ENCODE data around the gene ZBTB48. TPM values are rescaled to one million over a fixed set of nuclear protein-coding genes. Genes with fewer than 3 reads are reported as not detected.
A peak's percentile ranks its signal among the peaks of the same experiment; 100 is the strongest.

The ZBTB48 gene
- total RNA-seq, 4 donors from 2014 or later = 9.3 to 14.5 (median 11.3) TPM

DNA sequence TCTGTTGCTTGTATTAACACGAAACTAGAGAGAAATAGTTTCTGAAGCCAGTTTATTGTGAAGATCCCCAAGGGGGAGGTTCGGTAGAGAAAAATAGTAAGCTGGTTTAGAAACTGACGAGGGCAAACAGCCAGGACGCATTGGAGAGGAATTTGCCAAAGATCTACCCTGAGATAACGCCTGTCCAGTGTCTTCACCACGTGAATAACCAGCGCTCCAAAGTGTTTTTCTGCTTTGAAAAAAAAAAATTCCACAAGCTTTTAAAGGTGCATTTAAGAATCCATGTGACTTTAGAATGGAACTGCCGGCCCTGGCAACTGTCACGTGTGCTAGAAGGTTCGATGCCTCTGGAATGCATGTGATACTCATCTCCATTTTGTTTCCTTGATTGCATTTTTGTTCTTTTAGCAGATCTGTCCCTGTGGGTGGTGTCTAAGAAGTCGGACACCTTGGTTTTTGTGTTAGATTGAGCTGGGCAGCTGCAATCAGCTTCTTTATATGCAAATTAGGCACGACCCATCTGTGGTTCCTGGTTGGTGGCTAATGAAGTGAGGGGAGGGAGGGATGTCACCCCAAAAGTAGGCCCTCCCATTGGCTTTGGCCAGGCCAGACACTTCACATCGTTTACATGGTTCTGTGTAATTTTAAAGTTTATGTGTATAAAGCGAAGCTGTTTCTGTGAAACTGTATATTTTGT lies 43.6 kb downstream of the ZBTB48 start:
- Histone ChIP-seq H3K9me3 (no peaks in the 10 kb centered on the region), H3K4me1 (peaks cover 21% of the 10 kb centered on the region in 2 donors), H3K36me3 (peaks cover 0 to 34% of the 10 kb centered on the region in 2 donors), H3K27ac (no peak overlapping the region), H3K4me3 (no peak overlapping the region), H3K27me3 (no peaks in the 10 kb centered on the region)
- in situ Hi-C loops (cut with MboI; ENCODE audit: low sequenced_read_pairs in 4 of 4) (no loop called here), intact Hi-C loops (cut with DNase I; ENCODE audit: low total_unique reads) (no loop called here)
- DNase-seq (no peak), ATAC-seq (no peak)
- TF ChIP-seq POLR2A (IDR thresholded peaks at IDR 0.05) = no peak
- TF ChIP-seq, protein P1, sequence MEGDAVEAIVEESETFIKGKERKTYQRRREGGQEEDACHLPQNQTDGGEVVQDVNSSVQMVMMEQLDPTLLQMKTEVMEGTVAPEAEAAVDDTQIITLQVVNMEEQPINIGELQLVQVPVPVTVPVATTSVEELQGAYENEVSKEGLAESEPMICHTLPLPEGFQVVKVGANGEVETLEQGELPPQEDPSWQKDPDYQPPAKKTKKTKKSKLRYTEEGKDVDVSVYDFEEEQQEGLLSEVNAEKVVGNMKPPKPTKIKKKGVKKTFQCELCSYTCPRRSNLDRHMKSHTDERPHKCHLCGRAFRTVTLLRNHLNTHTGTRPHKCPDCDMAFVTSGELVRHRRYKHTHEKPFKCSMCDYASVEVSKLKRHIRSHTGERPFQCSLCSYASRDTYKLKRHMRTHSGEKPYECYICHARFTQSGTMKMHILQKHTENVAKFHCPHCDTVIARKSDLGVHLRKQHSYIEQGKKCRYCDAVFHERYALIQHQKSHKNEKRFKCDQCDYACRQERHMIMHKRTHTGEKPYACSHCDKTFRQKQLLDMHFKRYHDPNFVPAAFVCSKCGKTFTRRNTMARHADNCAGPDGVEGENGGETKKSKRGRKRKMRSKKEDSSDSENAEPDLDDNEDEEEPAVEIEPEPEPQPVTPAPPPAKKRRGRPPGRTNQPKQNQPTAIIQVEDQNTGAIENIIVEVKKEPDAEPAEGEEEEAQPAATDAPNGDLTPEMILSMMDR (IDR thresholded peaks at IDR 0.05 in 4 of 5, conservative IDR thresholded peaks at IDR 0.05 in 1 of 5) = no peak

DNA sequence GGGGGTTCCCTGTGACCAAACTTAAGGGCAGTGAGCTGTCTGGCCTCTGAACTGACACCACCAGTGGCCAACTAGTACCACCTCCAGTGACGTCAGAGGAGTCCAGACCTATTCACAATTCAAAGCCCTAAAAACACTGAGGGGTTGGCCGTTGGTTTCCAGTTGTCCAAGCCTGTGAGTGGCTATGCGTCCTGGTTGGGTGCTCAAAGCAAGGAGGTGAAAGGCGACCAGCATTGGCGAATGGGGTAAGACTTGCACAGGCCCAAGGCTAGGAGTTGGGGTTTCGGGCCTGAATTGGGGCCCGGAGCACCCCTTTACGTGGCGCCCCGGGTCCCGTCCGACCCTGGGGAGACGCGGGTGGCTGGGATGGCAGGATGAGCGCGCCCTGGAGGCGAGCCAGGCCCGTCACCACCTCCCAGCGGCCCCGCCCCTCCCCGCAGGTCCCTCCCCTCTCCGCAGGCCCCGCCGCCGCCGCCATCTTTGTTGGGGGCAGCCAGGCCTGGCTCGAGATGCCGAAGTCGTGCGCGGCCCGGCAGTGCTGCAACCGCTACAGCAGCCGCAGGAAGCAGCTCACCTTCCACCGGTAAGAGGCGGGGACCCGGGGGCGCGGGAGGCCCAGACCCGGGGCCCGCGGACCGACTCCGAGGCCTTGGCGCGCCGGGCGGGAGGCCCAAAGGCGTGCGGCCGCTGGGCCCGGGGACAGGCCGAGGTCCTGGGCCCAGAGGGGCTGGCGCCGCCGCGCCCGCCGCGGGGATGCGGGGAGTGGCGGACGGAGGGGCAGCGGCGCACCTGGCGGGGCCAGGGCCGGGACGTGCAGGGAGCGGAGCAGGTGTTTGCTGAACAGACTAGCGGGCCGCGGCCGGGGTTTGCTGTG lies 45.2 kb downstream of the ZBTB48 start, which contains the start of gene THAP3:
THAP3 (plus strand) TSS at position 159 of the 874 bp plus-strand sequence; CDS start at position 510, 351 bp downstream.
- Histone ChIP-seq H3K4me1 (peaks cover 22 to 24% of the 10 kb centered on the region in 2 donors), H3K27me3 (no peaks in the 10 kb centered on the region), H3K27ac (peak within 1 kb of the TSS; percentile 80 to 92 (median 90)), H3K9me3 (no peaks in the 10 kb centered on the region), H3K36me3 (peaks cover 0 to 41% of the 10 kb centered on the region in 2 donors), H3K4me3 (peak within 1 kb of the TSS; percentile 68 to 83 (median 72))
- ATAC-seq (peak; percentile 81 to 89), DNase-seq (peak; percentile 75 to 83)
- TF ChIP-seq POLR2A (IDR thresholded peaks at IDR 0.05) = peak; percentile 37 to 46
- TF ChIP-seq, protein P1 (IDR thresholded peaks at IDR 0.05 in 4 of 5, conservative IDR thresholded peaks at IDR 0.05 in 1 of 5) = peak in 1 of 5 experiments; percentile 22
- intact Hi-C loops (cut with DNase I; ENCODE audit: low total_unique reads) = loop anchor here (1.0 to 5.0 kb wide), 3 partner anchors 12 to 73 kb away; partner anchors contain the start of genes NOL9 and PHF13
- in situ Hi-C loops (cut with MboI; ENCODE audit: low sequenced_read_pairs in 4 of 4) = loop anchor here in 1 of 4 donors (25.0 kb wide), 1 partner anchor 138 kb away; the partner anchor contains the start of gene PLEKHG5

GRCh38 chr1:6625584-6626149 lies 45.9 kb downstream of the ZBTB48 start:
- peak overlapping the region; percentile 80 to 92 (median 90) for H3K27ac ChIP-seq
- intact Hi-C loops (cut with DNase I; ENCODE audit: low total_unique reads) = loop anchor here (1.0 to 5.0 kb wide), 3 partner anchors 12 to 73 kb away; partner anchors contain the start of genes NOL9 and PHF13
- no peaks in the 10 kb centered on the region for H3K9me3 ChIP-seq
- H3K36me3 ChIP-seq = peaks cover 0 to 41% of the 10 kb centered on the region in 2 donors
- H3K27me3 ChIP-seq = no peaks in the 10 kb centered on the region
- peak overlapping the region; percentile 68 to 83 (median 72) for H3K4me3 ChIP-seq
- peaks cover 22 to 24% of the 10 kb centered on the region in 2 donors for H3K4me1 ChIP-seq
- in situ Hi-C loops (cut with MboI; ENCODE audit: low sequenced_read_pairs in 4 of 4) = loop anchor here in 1 of 4 donors (25.0 kb wide), 1 partner anchor 138 kb away; the partner anchor contains the start of gene PLEKHG5
- DNase-seq (no peak), ATAC-seq (peak; percentile 37 to 48)
- no peak for TF ChIP-seq POLR2A (IDR thresholded peaks at IDR 0.05)
- TF ChIP-seq, protein P1 (IDR thresholded peaks at IDR 0.05 in 4 of 5, conservative IDR thresholded peaks at IDR 0.05 in 1 of 5) = no peak

DNA sequence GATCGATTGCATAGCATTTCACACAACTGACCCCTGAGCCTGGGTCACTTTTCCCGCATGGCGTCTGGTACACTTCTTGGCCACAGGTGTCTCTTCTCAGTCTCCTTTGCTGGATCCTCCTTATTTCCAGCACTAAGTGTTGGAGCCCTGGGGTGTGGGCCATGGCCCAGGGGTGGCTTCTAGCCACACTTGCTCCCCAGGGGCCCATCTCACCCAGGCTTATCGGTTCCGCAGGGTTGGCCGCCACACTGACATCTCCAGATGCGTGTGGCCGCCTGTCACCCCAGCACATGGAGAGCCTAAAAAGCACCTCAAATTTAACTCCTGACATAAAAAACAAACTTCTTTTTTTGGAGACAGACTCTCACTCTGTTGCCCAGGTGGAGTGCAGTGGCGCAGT lies 47.2 kb downstream of the ZBTB48 start:
- Histone ChIP-seq H3K4me1 (peaks cover 22 to 24% of the 10 kb centered on the region in 2 donors), H3K4me3 (no peak overlapping the region), H3K27ac (peak overlapping the region in 1 of 4 donors; percentile 14), H3K9me3 (no peaks in the 10 kb centered on the region), H3K36me3 (peaks cover 0 to 43% of the 10 kb centered on the region in 2 donors), H3K27me3 (no peaks in the 10 kb centered on the region)
- TF ChIP-seq, protein P1 (IDR thresholded peaks at IDR 0.05 in 4 of 5, conservative IDR thresholded peaks at IDR 0.05 in 1 of 5) = no peak
- no peak for TF ChIP-seq POLR2A (IDR thresholded peaks at IDR 0.05)
- DNase-seq (no peak), ATAC-seq (no peak)
- intact Hi-C loops (cut with DNase I; ENCODE audit: low total_unique reads) (loop anchor here (5.0 kb wide), 2 partner anchors 45 to 75 kb away; partner anchors contain the start of gene NOL9), in situ Hi-C loops (cut with MboI; ENCODE audit: low sequenced_read_pairs in 4 of 4) (loop anchor here in 1 of 4 donors (25.0 kb wide), 1 partner anchor 140 kb away; the partner anchor contains the start of gene PLEKHG5)
